Liver (tissue), 9 donors: Measurements from ENCODE around the gene TEX10. TPM values are rescaled to one million over a fixed set of nuclear protein-coding genes. Genes with fewer than 3 reads are reported as not detected.

Experiments used
- DNase-seq: peaks from one replicate; pipeline ENCODE4 v3.0.0-alpha.2; 2017; ENCODE audit warnings: low spot score
- H3K27ac ChIP-seq, 2 donors: one replicate each; pipeline ENCODE4 v1.7.0; 2013; ENCODE audit warnings: inconsistent platforms in 2 of 2, low read length in 2 of 2, control low read depth in 1 of 2, low read depth in 1 of 2, mild to moderate bottlenecking in 1 of 2
- H3K27me3 ChIP-seq, 4 donors: one replicate each; pipeline versions ENCODE4 v1.6.1 to v1.7.0; 2013; ENCODE audit warnings: low read length in 3 of 4, inconsistent platforms in 1 of 4, mild to moderate bottlenecking in 1 of 4, moderate library complexity in 1 of 4; ENCODE audit not compliant: control insufficient read depth in 4 of 4, insufficient read depth in 4 of 4
- H3K36me3 ChIP-seq, 4 donors: one replicate each; pipeline versions ENCODE4 v1.6.1 to v1.7.0; 2013; ENCODE audit warnings: low read length in 3 of 4, mild to moderate bottlenecking in 3 of 4, low read depth in 1 of 4, moderate library complexity in 1 of 4; ENCODE audit not compliant: control insufficient read depth in 4 of 4, insufficient read depth in 3 of 4
- H3K4me1 ChIP-seq, 4 donors: one replicate each; pipeline versions ENCODE4 v1.6.1 to v1.7.0; 2013; ENCODE audit warnings: low read length in 3 of 4, mild to moderate bottlenecking in 3 of 4, moderate library complexity in 1 of 4; ENCODE audit not compliant: control insufficient read depth in 4 of 4, insufficient read depth in 4 of 4
- H3K4me3 ChIP-seq, 3 donors: one replicate each; pipeline versions ENCODE4 v1.6.1 to v1.7.0; 2013; ENCODE audit warnings: low read length in 3 of 3, control low read depth in 1 of 3, low read depth in 1 of 3, mild to moderate bottlenecking in 1 of 3
- H3K9ac ChIP-seq, 2 donors: one replicate each; pipeline ENCODE4 v1.7.0; 2013; ENCODE audit warnings: low read length in 2 of 2, mild to moderate bottlenecking in 2 of 2, moderate library complexity in 2 of 2, control low read depth in 1 of 2, low read depth in 1 of 2
- H3K9me3 ChIP-seq, 4 donors: one replicate each; pipeline versions ENCODE4 v1.6.1 to v1.7.0; 2013; ENCODE audit warnings: low read length in 3 of 4; ENCODE audit not compliant: control insufficient read depth in 4 of 4
- EGR1 ChIP-seq, 2 donors: IDR thresholded peaks; 2 replicates each; pipeline ENCODE4 v1.6.1; 2016 to 2018; ENCODE audit warnings: antibody characterized with exemption in 2 of 2, low read depth in 2 of 2
- FOXA1 ChIP-seq: IDR thresholded peaks from 2 replicates; pipeline ENCODE4 v1.6.1; 2016; ENCODE audit warnings: antibody characterized with exemption
- FOXA2 ChIP-seq: IDR thresholded peaks from 2 replicates; pipeline ENCODE4 v1.6.1; 2016; ENCODE audit warnings: antibody characterized with exemption
- HNF4G ChIP-seq: IDR thresholded peaks from 2 replicates; pipeline ENCODE4 v1.6.1; 2016; ENCODE audit warnings: antibody characterized with exemption
- NR2F2 ChIP-seq: IDR thresholded peaks from 2 replicates; pipeline ENCODE4 v1.6.1; 2016; ENCODE audit warnings: antibody characterized with exemption
- RAD21 ChIP-seq, 2 donors: IDR thresholded peaks; 2 replicates each; pipeline ENCODE4 v1.6.1; 2016; ENCODE audit warnings: antibody characterized with exemption in 2 of 2, mild to moderate bottlenecking in 2 of 2
- RXRA ChIP-seq, 2 donors: IDR thresholded peaks; 2 replicates each; pipeline ENCODE4 v1.6.1; 2017 to 2018; ENCODE audit warnings: antibody characterized with exemption in 2 of 2, mild to moderate bottlenecking in 1 of 2
- SP1 ChIP-seq: IDR thresholded peaks from 2 replicates; pipeline ENCODE4 v1.6.1; 2018; ENCODE audit warnings: antibody characterized with exemption, mild to moderate bottlenecking
- YY1 ChIP-seq: IDR thresholded peaks from 2 replicates; pipeline ENCODE4 v1.6.1; 2016; ENCODE audit warnings: antibody characterized with exemption, mild to moderate bottlenecking
- WGBS: extraction: QIAGEN DNeasy Blood & Tissue Kit; methylation state at CpG from one replicate; pipeline ENCODE4 v1.1.7; 2013; 5-methylcytosine and 5-hydroxymethylcytosine counted together
- polyA plus RNA-seq, 2 donors: library from polyadenylated mRNA; stranded (reverse) in 1 of 2; unstranded in 1 of 2; fragments of 200-250 nt in 1 of 2; fragments of >200 nt in 1 of 2; fragmentation: Nextera tagmentation in 1 of 2; extraction: Ambion mirVana in 1 of 2; gene quantifications; one replicate each; pipeline versions ENCODE4 v1.2.1 to v1.2.3, GENCODE V29; 2013 to 2015
- total RNA-seq, 2 donors: library from RNA; depleted of rRNA; stranded (reverse); fragments of >200 nt; gene quantifications; one replicate each; pipeline ENCODE4 v1.2.3, GENCODE V29; 2014
- TF ChIP-seq, protein P1 (sequence below): fragments of 150-350 bp; IDR thresholded peaks from 2 replicates; pipeline ENCODE4 v1.5.1; 2017; ENCODE audit warnings: improper control_type of control experiment, low read depth, low read length; ENCODE audit not compliant: missing input control
- TF ChIP-seq, protein P2 (sequence below): IDR thresholded peaks from 2 replicates; pipeline ENCODE4 v1.6.1; 2016; ENCODE audit warnings: antibody characterized with exemption
- donor health status: healthy.
- donor health status: healthy.
- donor health status: healthy.
- donor health status: healthy.
- donor health status: healthy.

TEX10 gene
- total and polyA plus RNA-seq, 4 donors = 3.3 to 10.0 (median 6.1) TPM

DNA sequence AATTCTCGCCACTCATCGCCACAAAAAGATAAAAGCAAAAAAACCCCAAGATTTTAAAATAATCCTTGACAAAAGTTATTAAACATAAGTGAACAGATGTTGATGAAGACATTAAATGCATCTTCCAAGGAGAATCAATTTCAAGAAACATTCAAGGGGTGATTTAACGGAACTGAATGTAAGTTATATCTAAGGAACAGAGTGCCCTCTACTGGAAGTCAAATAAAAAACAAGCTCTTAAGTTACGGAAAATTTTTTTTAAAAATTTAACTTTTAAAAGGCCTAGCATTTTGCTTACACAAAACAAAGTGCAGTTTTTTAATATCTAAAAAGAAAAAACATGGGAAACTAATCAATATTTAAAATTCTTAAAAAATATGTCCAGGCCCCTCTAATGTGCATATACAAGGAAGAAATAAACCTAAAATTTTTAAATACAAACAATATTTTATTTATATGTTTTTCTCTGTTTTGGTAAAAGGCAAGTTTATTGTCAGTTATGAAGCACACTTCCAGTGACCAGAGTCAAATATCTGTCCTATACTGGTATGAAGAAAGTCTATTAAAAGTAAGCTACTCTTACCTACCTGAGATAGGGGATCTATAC lies 28.0 kb downstream of the TEX10 start:
- H3K36me3 ChIP-seq = peaks cover 0 to 9% (median 7%) of the 10 kb centered on the region in 4 donors

DNA sequence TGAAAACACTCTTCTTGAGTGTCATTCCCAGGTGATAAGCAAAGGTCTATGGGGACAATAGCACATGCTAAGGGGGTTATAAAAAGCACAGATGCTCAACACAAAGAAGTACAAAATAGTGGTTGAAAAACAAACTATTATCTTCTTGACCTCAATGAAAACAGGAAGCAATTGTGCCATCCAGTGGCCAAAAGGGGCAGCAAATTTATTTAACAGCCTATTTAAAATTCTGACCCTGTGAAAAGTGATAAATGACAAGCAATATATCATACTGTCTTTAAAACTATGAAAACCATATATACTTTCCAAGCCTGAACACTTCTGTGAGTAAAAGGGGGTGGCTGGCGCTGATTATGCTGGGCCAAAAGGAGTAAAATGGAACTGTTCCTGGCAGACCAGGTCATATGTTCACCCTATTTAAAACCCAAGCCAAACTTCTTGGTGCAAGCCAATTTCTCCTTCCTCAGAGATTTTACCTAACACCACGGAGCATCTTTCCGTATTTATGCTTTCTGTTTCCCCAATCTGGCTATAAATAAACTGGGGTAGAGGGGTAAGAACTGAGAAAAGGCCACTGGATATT lies 29.7 kb downstream of the TEX10 start:
- no peak overlapping the region for H3K27ac ChIP-seq
- H3K4me3 ChIP-seq = no peak overlapping the region
- TF ChIP-seq, protein P1, sequence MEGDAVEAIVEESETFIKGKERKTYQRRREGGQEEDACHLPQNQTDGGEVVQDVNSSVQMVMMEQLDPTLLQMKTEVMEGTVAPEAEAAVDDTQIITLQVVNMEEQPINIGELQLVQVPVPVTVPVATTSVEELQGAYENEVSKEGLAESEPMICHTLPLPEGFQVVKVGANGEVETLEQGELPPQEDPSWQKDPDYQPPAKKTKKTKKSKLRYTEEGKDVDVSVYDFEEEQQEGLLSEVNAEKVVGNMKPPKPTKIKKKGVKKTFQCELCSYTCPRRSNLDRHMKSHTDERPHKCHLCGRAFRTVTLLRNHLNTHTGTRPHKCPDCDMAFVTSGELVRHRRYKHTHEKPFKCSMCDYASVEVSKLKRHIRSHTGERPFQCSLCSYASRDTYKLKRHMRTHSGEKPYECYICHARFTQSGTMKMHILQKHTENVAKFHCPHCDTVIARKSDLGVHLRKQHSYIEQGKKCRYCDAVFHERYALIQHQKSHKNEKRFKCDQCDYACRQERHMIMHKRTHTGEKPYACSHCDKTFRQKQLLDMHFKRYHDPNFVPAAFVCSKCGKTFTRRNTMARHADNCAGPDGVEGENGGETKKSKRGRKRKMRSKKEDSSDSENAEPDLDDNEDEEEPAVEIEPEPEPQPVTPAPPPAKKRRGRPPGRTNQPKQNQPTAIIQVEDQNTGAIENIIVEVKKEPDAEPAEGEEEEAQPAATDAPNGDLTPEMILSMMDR = peak; percentile 69
- no peak for TF ChIP-seq YY1
- TF ChIP-seq SP1 = no peak
- no peak for TF ChIP-seq EGR1 (IDR thresholded peaks at IDR 0.05; ENCODE audit: low read depth in 2 of 2)
- TF ChIP-seq RAD21 (IDR thresholded peaks at IDR 0.05) = peak; percentile 77 to 82
- TF ChIP-seq, protein P2, sequence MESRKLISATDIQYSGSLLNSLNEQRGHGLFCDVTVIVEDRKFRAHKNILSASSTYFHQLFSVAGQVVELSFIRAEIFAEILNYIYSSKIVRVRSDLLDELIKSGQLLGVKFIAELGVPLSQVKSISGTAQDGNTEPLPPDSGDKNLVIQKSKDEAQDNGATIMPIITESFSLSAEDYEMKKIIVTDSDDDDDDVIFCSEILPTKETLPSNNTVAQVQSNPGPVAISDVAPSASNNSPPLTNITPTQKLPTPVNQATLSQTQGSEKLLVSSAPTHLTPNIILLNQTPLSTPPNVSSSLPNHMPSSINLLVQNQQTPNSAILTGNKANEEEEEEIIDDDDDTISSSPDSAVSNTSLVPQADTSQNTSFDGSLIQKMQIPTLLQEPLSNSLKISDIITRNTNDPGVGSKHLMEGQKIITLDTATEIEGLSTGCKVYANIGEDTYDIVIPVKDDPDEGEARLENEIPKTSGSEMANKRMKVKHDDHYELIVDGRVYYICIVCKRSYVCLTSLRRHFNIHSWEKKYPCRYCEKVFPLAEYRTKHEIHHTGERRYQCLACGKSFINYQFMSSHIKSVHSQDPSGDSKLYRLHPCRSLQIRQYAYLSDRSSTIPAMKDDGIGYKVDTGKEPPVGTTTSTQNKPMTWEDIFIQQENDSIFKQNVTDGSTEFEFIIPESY = no peak
- H3K9me3 ChIP-seq = no peaks in the 10 kb centered on the region
- WGBS = 72% methylated on average over 3 of the region's 3 CpGs
- peaks cover 4 to 12% (median 6%) of the 10 kb centered on the region in 4 donors for H3K36me3 ChIP-seq
- peak; percentile 48 for DNase-seq
- H3K9ac ChIP-seq = no peak overlapping the region
- H3K27me3 ChIP-seq = no peaks in the 10 kb centered on the region
- no peaks in the 10 kb centered on the region for H3K4me1 ChIP-seq

More for the DNA sequence above, 28.0 kb downstream of the TEX10 start:
- peak; percentile 58 to 62 for TF ChIP-seq RAD21 (IDR thresholded peaks at IDR 0.05)
- no peak for TF ChIP-seq HNF4G
- TF ChIP-seq FOXA1 = no peak
- WGBS = 58% methylated on average over 4 of the region's 4 CpGs
- no peak overlapping the region for H3K4me3 ChIP-seq
- H3K27me3 ChIP-seq = no peaks in the 10 kb centered on the region
- no peak overlapping the region for H3K9ac ChIP-seq
- DNase-seq = no peak
- H3K9me3 ChIP-seq = no peaks in the 10 kb centered on the region
- H3K4me1 ChIP-seq = no peaks in the 10 kb centered on the region
- H3K27ac ChIP-seq = no peak overlapping the region

DNA sequence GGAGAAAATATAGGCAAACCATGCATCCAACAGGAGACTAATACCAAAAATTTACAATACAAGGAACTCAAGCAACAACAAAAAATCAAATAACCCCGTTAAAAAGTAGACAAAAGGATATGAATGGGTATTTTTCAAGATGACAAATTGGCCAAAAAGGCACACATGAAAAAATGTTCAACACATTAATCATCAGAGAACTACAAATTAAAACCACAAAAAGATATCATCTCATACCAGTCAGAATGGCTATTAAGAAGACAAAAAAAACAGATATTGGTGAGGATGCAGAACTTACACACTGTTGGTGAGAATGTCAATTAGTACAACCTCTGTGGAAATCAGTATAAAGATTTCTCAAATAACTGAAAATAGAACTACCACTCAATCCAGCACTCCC lies 35.0 kb downstream of the TEX10 start:
- H3K4me1 ChIP-seq = no peaks in the 10 kb centered on the region
- H3K9me3 ChIP-seq = no peaks in the 10 kb centered on the region
- DNase-seq = no peak
- H3K27ac ChIP-seq = no peak overlapping the region
- H3K36me3 ChIP-seq = peaks cover 1 to 11% (median 5%) of the 10 kb centered on the region in 4 donors
- H3K27me3 ChIP-seq = no peaks in the 10 kb centered on the region
- TF ChIP-seq YY1 (no peak), RAD21 (IDR thresholded peaks at IDR 0.05) (no peak), NR2F2 (no peak), FOXA2 (no peak), RXRA (IDR thresholded peaks at IDR 0.05) (no peak), HNF4G (no peak)
- no peak overlapping the region for H3K4me3 ChIP-seq
- no peak overlapping the region for H3K9ac ChIP-seq
- 89% methylated on average over 1 of the region's 1 CpG for WGBS
